ENCODE data around the gene SOCS6. TPM values are rescaled to one million over a fixed set of nuclear protein-coding genes. Genes with fewer than 3 reads are reported as not detected.
A peak's percentile ranks its signal among the peaks of the same experiment; 100 is the strongest.
"Not testable (repeated sequence)": the region's sequence is repeated elsewhere in the genome, so short reads cannot be mapped to it uniquely, and the experiment has no call there.

Gene SOCS6
- total RNA-seq, 4 donors from 2014 or later = 12.8 to 26.8 (median 16.3) TPM

GRCh38 chr18:70354771-70355170, 65.9 kb downstream of the SOCS6 start:
- Histone ChIP-seq H3K9me3 (no peaks in the 10 kb centered on the region), H3K4me1 (no peaks in the 10 kb centered on the region), H3K27me3 (no peaks in the 10 kb centered on the region), H3K27ac (no peak overlapping the region), H3K36me3 (peaks cover 0 to 6% of the 10 kb centered on the region in 2 donors), H3K4me3 (no peak overlapping the region)
- intact Hi-C loops (cut with DNase I; ENCODE audit: low total_unique reads) (loop anchor here (10.0 kb wide), 1 partner anchor 60 kb away; no protein-coding TSS in a partner anchor), in situ Hi-C loops (cut with MboI; ENCODE audit: low sequenced_read_pairs in 4 of 4) (no loop called here)
- DNase-seq = no peak
- no peak for TF ChIP-seq POLR2A (IDR thresholded peaks at IDR 0.05)
- TF ChIP-seq CTCF (IDR thresholded peaks at IDR 0.05 in 4 of 5, conservative IDR thresholded peaks at IDR 0.05 in 1 of 5) = no peak
- ATAC-seq = no peak

DNA sequence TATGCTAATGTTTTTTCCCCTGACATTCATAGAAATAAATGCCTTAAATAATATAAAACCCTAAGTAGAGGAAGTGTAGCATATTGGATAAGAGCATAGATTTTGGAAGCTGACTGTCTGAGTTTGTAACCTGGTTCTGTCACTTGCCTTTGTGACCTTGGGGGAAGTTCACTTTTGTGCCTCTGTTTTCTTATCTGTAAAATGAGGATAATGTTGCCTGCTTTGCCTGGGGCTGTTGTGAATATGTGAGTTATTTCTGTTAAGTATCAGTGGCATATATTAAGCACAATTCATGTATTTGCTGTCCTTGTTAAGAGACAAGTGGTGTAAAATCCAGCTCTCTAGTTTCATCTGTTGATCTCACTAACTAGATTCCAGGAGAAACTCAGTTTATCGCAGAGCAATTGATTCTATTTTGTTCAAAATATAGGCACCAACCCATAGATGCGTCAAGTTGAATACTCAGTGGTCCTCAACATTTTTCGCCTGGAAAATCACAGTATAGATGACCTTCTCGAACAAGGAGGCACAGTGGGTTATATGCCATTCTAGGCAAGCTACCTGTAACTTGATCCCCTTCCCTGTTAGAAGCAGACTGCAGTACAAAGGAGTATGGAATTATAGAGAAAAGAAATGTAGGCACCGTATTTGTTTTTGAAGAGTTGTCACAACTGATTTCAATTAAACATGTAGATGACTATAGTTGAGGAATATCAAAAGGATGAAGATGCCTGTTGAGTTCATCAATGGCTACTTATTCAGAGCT, 67.0 kb downstream of the SOCS6 start:
- no peak for ATAC-seq
- intact Hi-C loops (cut with DNase I; ENCODE audit: low total_unique reads) (loop anchor here (10.0 kb wide), 1 partner anchor 59 kb away; no protein-coding TSS in a partner anchor), in situ Hi-C loops (cut with MboI; ENCODE audit: low sequenced_read_pairs in 4 of 4) (no loop called here)
- Histone ChIP-seq H3K36me3 (peaks cover 0 to 6% of the 10 kb centered on the region in 2 donors), H3K27me3 (no peaks in the 10 kb centered on the region), H3K9me3 (no peaks in the 10 kb centered on the region), H3K4me3 (no peak overlapping the region), H3K4me1 (no peaks in the 10 kb centered on the region), H3K27ac (no peak overlapping the region)
- TF ChIP-seq POLR2A (IDR thresholded peaks at IDR 0.05) (no peak), CTCF (IDR thresholded peaks at IDR 0.05 in 4 of 5, conservative IDR thresholded peaks at IDR 0.05 in 1 of 5) (no peak)
- DNase-seq = no peak

- H3K4me3 ChIP-seq; in situ Hi-C loops (cut with MboI; ENCODE audit: low sequenced_read_pairs in 4 of 4); H3K36me3 ChIP-seq; H3K27me3 ChIP-seq; H3K4me1 ChIP-seq; H3K9me3 ChIP-seq: not testable (repeated sequence)
- DNase-seq (peak in 1 of 2 donors; percentile 36), ATAC-seq (peak; percentile 70 to 88)
- intact Hi-C loops (cut with DNase I; ENCODE audit: low total_unique reads) = loop anchor here (10.0 kb wide), 1 partner anchor 57 kb away; no protein-coding TSS in a partner anchor
- H3K27ac ChIP-seq = peak overlapping the region in 1 of 4 donors; percentile 58
Observed at GRCh38 chr18:70358105-70358406, 69.2 kb downstream of the SOCS6 start.

DNA sequence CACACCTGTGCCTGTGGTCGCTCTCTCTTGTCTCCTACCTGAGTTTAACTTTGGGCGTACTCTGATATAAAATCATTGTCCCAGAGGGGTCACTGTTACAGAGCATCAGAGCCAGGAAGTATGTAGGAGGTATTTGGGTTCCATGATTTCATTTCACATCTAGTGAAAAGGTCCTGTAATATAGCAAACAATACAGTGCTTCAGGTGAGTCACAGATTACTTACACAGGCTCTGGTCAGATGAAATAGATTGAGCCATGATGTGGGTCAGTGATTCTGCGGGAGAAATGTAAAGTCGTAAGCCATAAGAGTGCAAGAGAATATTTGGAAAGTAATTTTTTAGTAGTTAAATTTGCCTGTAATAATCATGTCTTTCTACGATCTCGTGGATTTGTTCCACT, 70.2 kb downstream of the SOCS6 start:
- H3K27ac ChIP-seq = no peak overlapping the region
- no peak for DNase-seq

More for the DNA sequence above, 70.2 kb downstream of the SOCS6 start:
- no peak for ATAC-seq
- intact Hi-C loops (cut with DNase I; ENCODE audit: low total_unique reads) = loop anchor here (10.0 kb wide), 1 partner anchor 56 kb away; no protein-coding TSS in a partner anchor
- TF ChIP-seq CTCF (IDR thresholded peaks at IDR 0.05 in 4 of 5, conservative IDR thresholded peaks at IDR 0.05 in 1 of 5) (no peak), POLR2A (IDR thresholded peaks at IDR 0.05) (no peak)
- Histone ChIP-seq H3K36me3 (no peaks in the 10 kb centered on the region), H3K4me3 (no peak overlapping the region), H3K9me3 (no peaks in the 10 kb centered on the region), H3K27me3 (no peaks in the 10 kb centered on the region), H3K4me1 (no peaks in the 10 kb centered on the region)
- in situ Hi-C loops (cut with MboI; ENCODE audit: low sequenced_read_pairs in 4 of 4) = no loop called here
